ENCODE measurements around the gene UMOD.

- no peak for TF ChIP-seq CTCF (IDR thresholded peaks at IDR 0.05; ENCODE audit: poor library complexity)
- no peak for TF ChIP-seq EZH2phosphoT487 (IDR thresholded peaks at IDR 0.05; ENCODE audit: low read depth, severe bottlenecking, unreplicated experiment)
- no peak for TF ChIP-seq EZH2 (IDR thresholded peaks at IDR 0.05; ENCODE audit: borderline replicate concordance)
These were observed 26.2 kb downstream of the UMOD start for GRCh38 chr16:20326321-20326720.

Data from hepatocyte (in vitro differentiated cells).